Panc1 (cell line): ENCODE data around the gene BTK. TPM values are rescaled to one million over a fixed set of nuclear protein-coding genes. Genes with fewer than 3 reads are reported as not detected.
"Not testable (repeated sequence)": the region's sequence is repeated elsewhere in the genome, so short reads cannot be mapped to it uniquely, and the experiment has no call there.

Source experiments
- ATAC-seq: fragments of 200-7000 bp; cut with Tn5 transposase; 2 replicates; pipeline ENCODE4 v1.9.1; 2020; ENCODE audit warnings: mild to moderate bottlenecking, moderate library complexity
- BruUV-seq: library from RNA; stranded (reverse); fragments of 400-500 nt; replicated peaks from 2 replicates; lab custom pipeline; 2021; lab: Mats Ljungman, UMichigan
- CTCF ChIA-PET: fragments of 300-600 bp; sonication (Branson Sonifier 250); formaldehyde crosslinking; loops from one replicate; lab custom pipeline; 2022; ENCODE audit warnings: antibody characterized with exemption; lab: Charles Lee
- POLR2A ChIA-PET: fragments of 300-600 bp; sonication (Branson Sonifier 250); formaldehyde crosslinking; loops from one replicate; lab custom pipeline; 2022; ENCODE audit warnings: antibody characterized with exemption; lab: Charles Lee
- DNase-seq: peaks from one replicate; pipeline ENCODE4 v3.0.0-alpha.2; 2010; ENCODE audit warnings: low read depth, low spot score
- H3K27ac ChIP-seq: 2 replicates; pipeline ENCODE4 v1.5.1; 2011; ENCODE audit warnings: mild to moderate bottlenecking, low read length, inconsistent platforms
- H3K27me3 ChIP-seq: fragments of 200-500 bp; sonication (Bioruptor generic); 2 replicates; pipeline ENCODE4 v1.6.0; 2014; ENCODE audit warnings: low read length, inconsistent platforms; ENCODE audit not compliant: control insufficient read depth, insufficient read depth
- H3K36me3 ChIP-seq: fragments of 200-500 bp; sonication (Bioruptor generic); 2 replicates; pipeline ENCODE4 v1.5.1; 2014; ENCODE audit warnings: inconsistent platforms, mild to moderate bottlenecking, low read length, moderate library complexity; ENCODE audit not compliant: control insufficient read depth, insufficient read depth
- H3K4me1 ChIP-seq: 2 replicates; pipeline ENCODE4 v1.5.1; 2011; ENCODE audit warnings: inconsistent platforms, mild to moderate bottlenecking, low read length, moderate library complexity; ENCODE audit not compliant: control insufficient read depth, insufficient read depth
- H3K4me3 ChIP-seq, 2 experiments: 2 replicates each; pipeline ENCODE4 v1.5.1; 2011 to 2012; ENCODE audit warnings: low read depth in 2 of 2, low read length in 2 of 2, mild to moderate bottlenecking in 2 of 2, inconsistent platforms in 1 of 2, moderate library complexity in 1 of 2
- H3K9me3 ChIP-seq: fragments of 200-500 bp; sonication (Bioruptor generic); 2 replicates; pipeline ENCODE4 v1.5.1; 2014; ENCODE audit warnings: low read depth, mild to moderate bottlenecking, inconsistent platforms, low read length, moderate library complexity; ENCODE audit not compliant: control insufficient read depth, insufficient read depth
- POLR2AphosphoS5 ChIP-seq: IDR thresholded peaks from 2 replicates; pipeline ENCODE4 v1.6.1; 2012; ENCODE audit warnings: mild to moderate bottlenecking, low read depth, low read length, moderate library complexity
- SIN3A ChIP-seq: IDR thresholded peaks from 2 replicates; pipeline ENCODE4 v1.6.1; 2012; ENCODE audit warnings: low read depth, mild to moderate bottlenecking, low read length, moderate library complexity, borderline replicate concordance; ENCODE audit not compliant: insufficient read depth
- TCF7L2 ChIP-seq: IDR thresholded peaks from 2 replicates; pipeline ENCODE4 v1.6.1; 2011; ENCODE audit warnings: mild to moderate bottlenecking, low read depth, low read length, inconsistent platforms
- in situ Hi-C: cut with HindIII; loops from 2 replicates; pipeline ENCODE4 v1.10.0; 2016; ENCODE audit warnings: low sequenced_read_pairs, low pct_unique_long_range_greater_than_20kb
- intact Hi-C: fragments of 100-400 bp; cut with micrococcal nuclease; formaldehyde crosslinking; loops from one replicate; pipeline ENCODE4 v1.10.0; 2022; ENCODE audit not compliant: unreplicated experiment
- total RNA-seq: library from RNA; stranded (reverse); gene quantifications from one replicate; pipeline ENCODE4 v1.2.1, GENCODE V29; 2021; ENCODE audit not compliant: unreplicated experiment
- TF ChIP-seq, protein P1 (sequence below): fragments of 450-650 bp; IDR thresholded peaks from 2 replicates; pipeline ENCODE4 v1.5.1; 2017; ENCODE audit warnings: mild to moderate bottlenecking
- TF ChIP-seq, protein P2 (sequence below), 2 experiments: IDR thresholded peaks; 2 replicates each; pipeline ENCODE4 v1.6.1; 2011 to 2012; ENCODE audit warnings: low read depth in 2 of 2, control low read depth in 1 of 2, low read length in 1 of 2, mild to moderate bottlenecking in 1 of 2, moderate library complexity in 1 of 2; ENCODE audit not compliant: insufficient read depth in 1 of 2

BTK gene
- total RNA-seq, 1 experiment from 2014 or later: not detected

DNA sequence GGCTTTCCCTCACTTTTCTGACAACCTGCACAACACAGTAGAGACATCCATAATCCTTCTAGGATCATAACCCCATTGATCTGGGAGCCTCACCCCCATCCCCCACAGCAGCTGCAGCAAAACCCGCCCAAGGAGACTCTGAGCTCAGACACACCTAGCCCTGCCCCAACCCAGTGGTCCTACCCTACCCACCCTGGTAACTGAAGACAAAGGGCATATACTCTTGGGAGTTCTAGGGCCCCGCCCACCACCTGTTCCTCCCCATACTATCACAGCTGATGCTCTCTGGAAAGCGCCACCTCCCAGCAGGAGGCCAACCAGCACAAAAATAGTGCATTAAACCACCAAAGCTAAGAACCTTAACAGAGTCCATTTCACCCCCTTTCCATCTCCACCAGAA, 59.4 kb downstream of the BTK start:
- CTCF ChIA-PET, ATAC-seq, in situ Hi-C loops, H3K9me3 ChIP-seq, DNase-seq, H3K4me3 ChIP-seq, H3K27ac ChIP-seq, H3K36me3 ChIP-seq, intact Hi-C loops, H3K27me3 ChIP-seq, H3K4me1 ChIP-seq, POLR2A ChIA-PET, BruUV-seq: not testable (repeated sequence)

DNA sequence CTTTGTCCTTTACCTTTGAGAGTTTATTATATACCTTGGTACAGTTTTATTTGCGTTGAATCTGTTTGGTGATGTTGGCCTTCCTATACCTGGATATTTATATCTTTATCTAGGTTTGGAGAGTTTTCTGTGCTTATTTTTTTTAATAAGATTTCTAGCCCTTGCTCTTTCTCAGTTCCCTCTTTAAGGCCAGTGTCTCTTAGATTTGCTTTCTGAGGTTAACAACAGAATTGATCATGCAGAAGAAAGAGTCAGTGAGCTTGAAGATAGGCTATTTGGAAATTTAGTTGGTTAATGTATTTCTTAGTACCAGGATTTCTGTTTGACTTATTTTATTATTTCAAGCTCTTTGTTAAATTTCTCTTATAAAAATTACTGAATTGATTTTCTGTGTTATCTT, 82.2 kb downstream of the BTK start:
- POLR2A ChIA-PET: no interaction called here
- no TSS peak for BruUV-seq
- no peak overlapping the region for H3K27ac ChIP-seq
- DNase-seq (no peak), ATAC-seq (no peak)
- no peaks in the 10 kb centered on the region for H3K36me3 ChIP-seq
- no peaks in the 10 kb centered on the region for H3K9me3 ChIP-seq
- intact Hi-C loops: no loop called here
- in situ Hi-C loops: no loop called here
- no peaks in the 10 kb centered on the region for H3K27me3 ChIP-seq
- CTCF ChIA-PET: no interaction called here
- H3K4me3 ChIP-seq: no peak overlapping the region
- H3K4me1 ChIP-seq: no peaks in the 10 kb centered on the region
- TF ChIP-seq SIN3A: no peak
- TF ChIP-seq, protein P1, sequence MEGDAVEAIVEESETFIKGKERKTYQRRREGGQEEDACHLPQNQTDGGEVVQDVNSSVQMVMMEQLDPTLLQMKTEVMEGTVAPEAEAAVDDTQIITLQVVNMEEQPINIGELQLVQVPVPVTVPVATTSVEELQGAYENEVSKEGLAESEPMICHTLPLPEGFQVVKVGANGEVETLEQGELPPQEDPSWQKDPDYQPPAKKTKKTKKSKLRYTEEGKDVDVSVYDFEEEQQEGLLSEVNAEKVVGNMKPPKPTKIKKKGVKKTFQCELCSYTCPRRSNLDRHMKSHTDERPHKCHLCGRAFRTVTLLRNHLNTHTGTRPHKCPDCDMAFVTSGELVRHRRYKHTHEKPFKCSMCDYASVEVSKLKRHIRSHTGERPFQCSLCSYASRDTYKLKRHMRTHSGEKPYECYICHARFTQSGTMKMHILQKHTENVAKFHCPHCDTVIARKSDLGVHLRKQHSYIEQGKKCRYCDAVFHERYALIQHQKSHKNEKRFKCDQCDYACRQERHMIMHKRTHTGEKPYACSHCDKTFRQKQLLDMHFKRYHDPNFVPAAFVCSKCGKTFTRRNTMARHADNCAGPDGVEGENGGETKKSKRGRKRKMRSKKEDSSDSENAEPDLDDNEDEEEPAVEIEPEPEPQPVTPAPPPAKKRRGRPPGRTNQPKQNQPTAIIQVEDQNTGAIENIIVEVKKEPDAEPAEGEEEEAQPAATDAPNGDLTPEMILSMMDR: no peak
- no peak for TF ChIP-seq POLR2AphosphoS5
- no peak for TF ChIP-seq TCF7L2
- TF ChIP-seq, protein P2, sequence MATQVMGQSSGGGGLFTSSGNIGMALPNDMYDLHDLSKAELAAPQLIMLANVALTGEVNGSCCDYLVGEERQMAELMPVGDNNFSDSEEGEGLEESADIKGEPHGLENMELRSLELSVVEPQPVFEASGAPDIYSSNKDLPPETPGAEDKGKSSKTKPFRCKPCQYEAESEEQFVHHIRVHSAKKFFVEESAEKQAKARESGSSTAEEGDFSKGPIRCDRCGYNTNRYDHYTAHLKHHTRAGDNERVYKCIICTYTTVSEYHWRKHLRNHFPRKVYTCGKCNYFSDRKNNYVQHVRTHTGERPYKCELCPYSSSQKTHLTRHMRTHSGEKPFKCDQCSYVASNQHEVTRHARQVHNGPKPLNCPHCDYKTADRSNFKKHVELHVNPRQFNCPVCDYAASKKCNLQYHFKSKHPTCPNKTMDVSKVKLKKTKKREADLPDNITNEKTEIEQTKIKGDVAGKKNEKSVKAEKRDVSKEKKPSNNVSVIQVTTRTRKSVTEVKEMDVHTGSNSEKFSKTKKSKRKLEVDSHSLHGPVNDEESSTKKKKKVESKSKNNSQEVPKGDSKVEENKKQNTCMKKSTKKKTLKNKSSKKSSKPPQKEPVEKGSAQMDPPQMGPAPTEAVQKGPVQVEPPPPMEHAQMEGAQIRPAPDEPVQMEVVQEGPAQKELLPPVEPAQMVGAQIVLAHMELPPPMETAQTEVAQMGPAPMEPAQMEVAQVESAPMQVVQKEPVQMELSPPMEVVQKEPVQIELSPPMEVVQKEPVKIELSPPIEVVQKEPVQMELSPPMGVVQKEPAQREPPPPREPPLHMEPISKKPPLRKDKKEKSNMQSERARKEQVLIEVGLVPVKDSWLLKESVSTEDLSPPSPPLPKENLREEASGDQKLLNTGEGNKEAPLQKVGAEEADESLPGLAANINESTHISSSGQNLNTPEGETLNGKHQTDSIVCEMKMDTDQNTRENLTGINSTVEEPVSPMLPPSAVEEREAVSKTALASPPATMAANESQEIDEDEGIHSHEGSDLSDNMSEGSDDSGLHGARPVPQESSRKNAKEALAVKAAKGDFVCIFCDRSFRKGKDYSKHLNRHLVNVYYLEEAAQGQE (IDR thresholded peaks at IDR 0.05; ENCODE audit: insufficient read depth in 1 of 2, low read depth in 2 of 2, low read length in 1 of 2): no peak

Other genes with a start within 250 kb of the BTK start
- 0.15 TPM for gene DRP2, start 166.4 kb downstream of the BTK start, total RNA-seq
- 0.18 TPM for gene TAF7L, start 94.9 kb downstream of the BTK start, total RNA-seq
- 39.1 TPM for gene TIMM8A, start 37.4 kb downstream of the BTK start, total RNA-seq
- gene RPL36A, start 4.8 kb upstream of the BTK start, total RNA-seq: 308 TPM
- gene GLA, start 21.7 kb upstream of the BTK start, total RNA-seq: 115 TPM
- gene HNRNPH2, start 22.0 kb upstream of the BTK start, total RNA-seq: 91.5 TPM
- gene ARMCX4, start 99.3 kb upstream of the BTK start, total RNA-seq: 5.0 TPM
- gene ARMCX1, start 164.4 kb upstream of the BTK start, total RNA-seq: 4.7 TPM
- 43.6 TPM for gene ARMCX6, start 231.8 kb upstream of the BTK start, total RNA-seq
- 25.9 TPM for gene ARMCX3, start 237.0 kb upstream of the BTK start, total RNA-seq